B cell (primary cell): Measurements from ENCODE around the gene DLG3. TPM values are rescaled to one million over a fixed set of nuclear protein-coding genes. Genes with fewer than 3 reads are reported as not detected.

Source experiments
- ATAC-seq: fragments of 200-7000 bp; cut with Tn5 transposase; one replicate; pipeline ENCODE4 v1.10.0; 2021; ENCODE audit warnings: low read depth, mild to moderate bottlenecking, moderate number of reproducible peaks, moderate library complexity
- CTCF ChIA-PET: fragments of 350-600 bp; sonication (Branson Sonifier 250); formaldehyde crosslinking; loops from one replicate; lab custom pipeline; 2021; ENCODE audit warnings: antibody characterized with exemption, inconsistent platforms; lab: Charles Lee
- POLR2A ChIA-PET: fragments of 350-600 bp; sonication (Branson Sonifier 250); formaldehyde crosslinking; loops from one replicate; lab custom pipeline; 2021; ENCODE audit warnings: antibody characterized with exemption; lab: Charles Lee
- DNase-seq: peaks from one replicate; pipeline ENCODE4 v3.0.0; 2013
- H2AFZ ChIP-seq: 2 replicates; pipeline ENCODE4 v1.6.1; 2012; ENCODE audit warnings: mild to moderate bottlenecking, low read depth, low read length; ENCODE audit not compliant: insufficient read depth, poor library complexity, severe bottlenecking
- H3K27ac ChIP-seq, 2 donors: 1 replicate in 1 of 2; 2 replicates in 1 of 2; pipeline ENCODE4 v1.5.1; 2012 to 2013; ENCODE audit warnings: low read length in 2 of 2, mild to moderate bottlenecking in 2 of 2, moderate library complexity in 1 of 2
- H3K27me3 ChIP-seq, 4 experiments: fragments of 200-600 bp in 1 of 4; sonication (generic) in 1 of 4; replicated peaks in 1 of 4; 1 replicate in 2 of 4; 2 replicates in 2 of 4; pipeline versions ENCODE4 v1.6.1 to v1.7.0; 2013 to 2016; ENCODE audit warnings: low read length in 3 of 4, mild to moderate bottlenecking in 2 of 4, mixed read lengths in 1 of 4, moderate library complexity in 1 of 4; ENCODE audit not compliant: insufficient read depth in 4 of 4, control insufficient read depth in 3 of 4; ENCODE audit errors: control extremely low read depth in 1 of 4
- H3K36me3 ChIP-seq, 2 experiments: replicated peaks in 1 of 2; 1 replicate in 1 of 2; 2 replicates in 1 of 2; pipeline versions ENCODE4 v1.6.1 to v1.7.1; 2013; ENCODE audit warnings: low read length in 1 of 2; ENCODE audit not compliant: insufficient read depth in 2 of 2, control insufficient read depth in 1 of 2; ENCODE audit errors: control extremely low read depth in 1 of 2, extremely low read depth in 1 of 2
- H3K4me1 ChIP-seq, 2 donors: fragments of 200-600 bp in 1 of 2; sonication (generic) in 1 of 2; 1 replicate in 1 of 2; 2 replicates in 1 of 2; pipeline versions ENCODE4 v1.5.1 to v1.6.1; 2013 to 2017; ENCODE audit warnings: low read length in 2 of 2; ENCODE audit not compliant: control insufficient read depth in 2 of 2, insufficient read depth in 2 of 2
- H3K4me2 ChIP-seq: replicated peaks from 2 replicates; pipeline ENCODE3; 2012; ENCODE audit warnings: mild to moderate bottlenecking, low read depth, low read length; ENCODE audit not compliant: poor library complexity, severe bottlenecking
- H3K4me3 ChIP-seq, 5 experiments: fragments of 200-600 bp in 1 of 5; sonication (generic) in 1 of 5; 1 replicate in 3 of 5; 2 replicates in 2 of 5; pipeline versions ENCODE4 v1.5.1 to v1.7.0; 2011 to 2016; ENCODE audit warnings: low read length in 4 of 5, mild to moderate bottlenecking in 4 of 5, low read depth in 2 of 5, control low read depth in 1 of 5, moderate library complexity in 1 of 5; ENCODE audit not compliant: insufficient read depth in 1 of 5; ENCODE audit errors: control extremely low read depth in 1 of 5, extremely low read depth in 1 of 5
- H3K79me2 ChIP-seq: fragments of 200-600 bp; sonication (generic); one replicate; pipeline ENCODE4 v1.6.0; 2016; ENCODE audit warnings: low read length; ENCODE audit not compliant: control insufficient read depth, insufficient read depth
- H3K9ac ChIP-seq: fragments of 200-600 bp; sonication (generic); 2 replicates; pipeline ENCODE4 v1.6.1; 2017; ENCODE audit warnings: mild to moderate bottlenecking, low read length, moderate library complexity
- H3K9me3 ChIP-seq, 3 donors: one replicate each; pipeline versions ENCODE4 v1.6.1 to v1.7.1; 2013; ENCODE audit warnings: low read length in 2 of 3; ENCODE audit not compliant: control insufficient read depth in 2 of 3, insufficient read depth in 1 of 3; ENCODE audit errors: control extremely low read depth in 1 of 3
- H4K20me1 ChIP-seq: 2 replicates; pipeline ENCODE4 v1.6.0; 2012; ENCODE audit warnings: mild to moderate bottlenecking, low read length; ENCODE audit not compliant: insufficient read depth, control insufficient read depth, poor library complexity, severe bottlenecking
- H3K27ac Mint-ChIP-seq: one replicate; pipeline ENCODE4 v1.8.0; 2021; ENCODE audit warnings: mixed read lengths
- H3K27me3 Mint-ChIP-seq: one replicate; pipeline ENCODE4 v1.8.0; 2021; ENCODE audit warnings: mixed read lengths
- H3K4me1 Mint-ChIP-seq: one replicate; pipeline ENCODE4 v1.8.0; 2021; ENCODE audit warnings: mixed read lengths
- H3K4me3 Mint-ChIP-seq: one replicate; pipeline ENCODE4 v1.8.0; 2021; ENCODE audit warnings: mixed read lengths
- H3K9me3 Mint-ChIP-seq: one replicate; pipeline ENCODE4 v1.8.0; 2022; ENCODE audit warnings: mixed read lengths; ENCODE audit not compliant: insufficient read depth
- EZH2 ChIP-seq: IDR thresholded peaks from 2 replicates; pipeline ENCODE4 v1.6.1; 2012; ENCODE audit warnings: borderline replicate concordance, low read depth, mild to moderate bottlenecking, moderate library complexity, low read length; ENCODE audit not compliant: insufficient read depth, poor library complexity, severe bottlenecking
- WGBS: methylation state at CpG from one replicate; pipeline ENCODE4 v1.1.5; 2013; ENCODE audit warnings: missing lambda C conversion rate; ENCODE audit not compliant: insufficient coverage; 5-methylcytosine and 5-hydroxymethylcytosine counted together
- intact Hi-C: fragments of 100-400 bp; cut with micrococcal nuclease; formaldehyde crosslinking; loops from one replicate; pipeline ENCODE4 v1.10.0; 2022
- polyA plus RNA-seq: library from polyadenylated mRNA; depleted of rRNA; stranded (reverse); fragments of >200 nt; gene quantifications from 2 replicates; pipeline ENCODE4 v1.2.3, GENCODE V29; 2012
- total RNA-seq, 2 donors: library from RNA; stranded (reverse); fragments of 120-200 nt in 1 of 2; gene quantifications; 1 replicate in 1 of 2; 2 replicates in 1 of 2; pipeline versions ENCODE4 v1.2.3 to v1.2.4, GENCODE V29; 2013 to 2022
- TF ChIP-seq, protein P1 (sequence below): fragments of 200-600 bp; IDR thresholded peaks from one replicate; pipeline ENCODE4 v1.8.0; 2022; ENCODE audit warnings: antibody characterized with exemption, mild to moderate bottlenecking

DLG3 gene
- total and polyA plus RNA-seq, 2 donors (not counting 1 experiment from before 2014, with no cell fraction given): 1.5 to 6.9 TPM

DNA sequence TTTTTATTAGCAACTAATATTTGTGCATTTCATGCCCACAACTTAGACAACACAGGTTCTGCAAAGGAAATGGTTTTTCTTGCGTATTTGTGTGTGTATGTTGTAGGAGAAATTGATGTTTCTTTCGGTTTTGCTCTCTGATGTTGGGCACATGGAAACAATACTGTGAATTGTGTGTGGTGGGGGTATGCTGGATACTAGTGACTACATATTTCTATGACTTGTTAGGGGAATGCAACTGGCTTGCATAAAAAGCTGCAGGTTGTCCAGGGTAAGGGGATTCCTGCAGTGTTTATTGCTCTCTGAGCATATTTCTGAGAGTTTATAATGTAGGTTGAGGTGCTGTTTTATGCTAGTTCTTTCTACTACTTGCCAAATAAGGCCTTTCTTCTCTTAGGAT lies 11.6 kb downstream of the DLG3 start:
- peak overlapping the region; percentile 89 for H2AFZ ChIP-seq
- no peak overlapping the region for H3K27ac ChIP-seq
- peaks cover 27 to 36% of the 10 kb centered on the region in 2 donors for H3K4me1 ChIP-seq
- ChIA-PET POLR2A (interaction anchor here (1.3 kb wide), 1 partner anchor 22 kb away, joined by 3 read pairs; no protein-coding TSS in a partner anchor), CTCF (interaction anchor here (1.0 kb wide), 1 partner anchor 19 kb away, joined by 4 read pairs; no protein-coding TSS in a partner anchor)
- no peaks in the 10 kb centered on the region for H3K36me3 ChIP-seq
- TF ChIP-seq, protein P1, sequence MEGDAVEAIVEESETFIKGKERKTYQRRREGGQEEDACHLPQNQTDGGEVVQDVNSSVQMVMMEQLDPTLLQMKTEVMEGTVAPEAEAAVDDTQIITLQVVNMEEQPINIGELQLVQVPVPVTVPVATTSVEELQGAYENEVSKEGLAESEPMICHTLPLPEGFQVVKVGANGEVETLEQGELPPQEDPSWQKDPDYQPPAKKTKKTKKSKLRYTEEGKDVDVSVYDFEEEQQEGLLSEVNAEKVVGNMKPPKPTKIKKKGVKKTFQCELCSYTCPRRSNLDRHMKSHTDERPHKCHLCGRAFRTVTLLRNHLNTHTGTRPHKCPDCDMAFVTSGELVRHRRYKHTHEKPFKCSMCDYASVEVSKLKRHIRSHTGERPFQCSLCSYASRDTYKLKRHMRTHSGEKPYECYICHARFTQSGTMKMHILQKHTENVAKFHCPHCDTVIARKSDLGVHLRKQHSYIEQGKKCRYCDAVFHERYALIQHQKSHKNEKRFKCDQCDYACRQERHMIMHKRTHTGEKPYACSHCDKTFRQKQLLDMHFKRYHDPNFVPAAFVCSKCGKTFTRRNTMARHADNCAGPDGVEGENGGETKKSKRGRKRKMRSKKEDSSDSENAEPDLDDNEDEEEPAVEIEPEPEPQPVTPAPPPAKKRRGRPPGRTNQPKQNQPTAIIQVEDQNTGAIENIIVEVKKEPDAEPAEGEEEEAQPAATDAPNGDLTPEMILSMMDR: no peak
- Mint-ChIP-seq H3K9me3 (no peaks in the 10 kb centered on the region), H3K4me3 (peak overlapping the region; percentile 83), H3K27me3 (no peaks in the 10 kb centered on the region), H3K4me1 (peaks cover 40% of the 10 kb centered on the region), H3K27ac (peak overlapping the region; percentile 37)
- H4K20me1 ChIP-seq: no peaks in the 10 kb centered on the region
- peak overlapping the region; percentile 84 for H3K4me2 ChIP-seq
- H3K9me3 ChIP-seq: no peaks in the 10 kb centered on the region
- no peaks in the 10 kb centered on the region for H3K79me2 ChIP-seq
- intact Hi-C loops: loop anchor here (5.0 to 10.0 kb wide), 2 partner anchors 609 to 741 kb away; partner anchors contain the start of gene SNX12
- H3K27me3 ChIP-seq: no peaks in the 10 kb centered on the region
- H3K4me3 ChIP-seq: peak overlapping the region in 1 of 5 experiments; percentile 54
- H3K9ac ChIP-seq: no peak overlapping the region
- ATAC-seq (no peak), DNase-seq (no peak)
- WGBS: 30% methylated on average over 2 of the region's 2 CpGs

- no peak overlapping the region for H3K27ac ChIP-seq
- H3K27me3 Mint-ChIP-seq: no peaks in the 10 kb centered on the region
- H3K27me3 ChIP-seq: no peaks in the 10 kb centered on the region
- H2AFZ ChIP-seq: no peak overlapping the region
- H3K27ac Mint-ChIP-seq: no peak overlapping the region
- no peaks in the 10 kb centered on the region for H3K9me3 Mint-ChIP-seq
- intact Hi-C loops: no loop called here
- H3K4me1 Mint-ChIP-seq: peaks cover 9% of the 10 kb centered on the region
- POLR2A ChIA-PET: no interaction called here
- H3K4me1 ChIP-seq: peaks cover 5% of the 10 kb centered on the region in 2 donors
- H3K4me3 Mint-ChIP-seq: no peak overlapping the region
- no peak overlapping the region for H3K9ac ChIP-seq
- no peaks in the 10 kb centered on the region for H3K79me2 ChIP-seq
- ATAC-seq (no peak), DNase-seq (no peak)
- no peak overlapping the region for H3K4me3 ChIP-seq
- CTCF ChIA-PET: no interaction called here
- no peaks in the 10 kb centered on the region for H3K9me3 ChIP-seq
- no peaks in the 10 kb centered on the region for H4K20me1 ChIP-seq
- no peak for TF ChIP-seq EZH2
- TF ChIP-seq, protein P1: no peak
- no peaks in the 10 kb centered on the region for H3K36me3 ChIP-seq
- H3K4me2 ChIP-seq: no peak overlapping the region
- WGBS: no CpG with 5 or more reads among the region's 2 CpGs
These were observed 16.4 kb downstream of the DLG3 start for GRCh38 chrX:70461026-70461425.
